Astrocyte of the spinal cord (primary cell): Measurements from ENCODE around the gene RNFT2.
A peak's percentile ranks its signal among the peaks of the same experiment; 100 is the strongest.

Source experiments
- DNase-seq: peaks from one replicate; pipeline ENCODE4 v3.0.0; 2011; ENCODE audit warnings: low read depth, low spot score
- H3K4me3 ChIP-seq: 2 replicates; pipeline ENCODE4 v1.5.1; 2011; ENCODE audit warnings: low read depth, mild to moderate bottlenecking, low read length, moderate library complexity
- in situ Hi-C: cut with HindIII; loops from 2 replicates; pipeline ENCODE4 v1.10.0; 2017; ENCODE audit warnings: low sequenced_read_pairs
- TF ChIP-seq, protein P1 (sequence below): IDR thresholded peaks from 2 replicates; pipeline ENCODE4 v1.5.1; 2012; ENCODE audit warnings: low read depth, mild to moderate bottlenecking, low read length, inconsistent platforms

The RNFT2 gene

GRCh38 chr12:116874324-116874995 is 136.3 kb downstream of the RNFT2 start:
- in situ Hi-C loops = no loop called here
- no peak for DNase-seq
- TF ChIP-seq, protein P1, sequence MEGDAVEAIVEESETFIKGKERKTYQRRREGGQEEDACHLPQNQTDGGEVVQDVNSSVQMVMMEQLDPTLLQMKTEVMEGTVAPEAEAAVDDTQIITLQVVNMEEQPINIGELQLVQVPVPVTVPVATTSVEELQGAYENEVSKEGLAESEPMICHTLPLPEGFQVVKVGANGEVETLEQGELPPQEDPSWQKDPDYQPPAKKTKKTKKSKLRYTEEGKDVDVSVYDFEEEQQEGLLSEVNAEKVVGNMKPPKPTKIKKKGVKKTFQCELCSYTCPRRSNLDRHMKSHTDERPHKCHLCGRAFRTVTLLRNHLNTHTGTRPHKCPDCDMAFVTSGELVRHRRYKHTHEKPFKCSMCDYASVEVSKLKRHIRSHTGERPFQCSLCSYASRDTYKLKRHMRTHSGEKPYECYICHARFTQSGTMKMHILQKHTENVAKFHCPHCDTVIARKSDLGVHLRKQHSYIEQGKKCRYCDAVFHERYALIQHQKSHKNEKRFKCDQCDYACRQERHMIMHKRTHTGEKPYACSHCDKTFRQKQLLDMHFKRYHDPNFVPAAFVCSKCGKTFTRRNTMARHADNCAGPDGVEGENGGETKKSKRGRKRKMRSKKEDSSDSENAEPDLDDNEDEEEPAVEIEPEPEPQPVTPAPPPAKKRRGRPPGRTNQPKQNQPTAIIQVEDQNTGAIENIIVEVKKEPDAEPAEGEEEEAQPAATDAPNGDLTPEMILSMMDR = no peak
- H3K4me3 ChIP-seq = no peak overlapping the region

- in situ Hi-C loops = no loop called here
- DNase-seq = no peak
- TF ChIP-seq, protein P1 = no peak
- no peak overlapping the region for H3K4me3 ChIP-seq
These were observed 138.2 kb downstream of the RNFT2 start for GRCh38 chr12:116876151-116876869.

GRCh38 chr12:116878567-116879508 is 140.7 kb downstream of the RNFT2 start:
- in situ Hi-C loops = no loop called here
- no peak overlapping the region for H3K4me3 ChIP-seq
- TF ChIP-seq, protein P1 = no peak
- DNase-seq = peak; percentile 20

GRCh38 chr12:116879509-116880212 is 141.5 kb downstream of the RNFT2 start:
- TF ChIP-seq, protein P1 = no peak
- no peak overlapping the region for H3K4me3 ChIP-seq
- peak; percentile 15 for DNase-seq
- in situ Hi-C loops = no loop called here

DNA sequence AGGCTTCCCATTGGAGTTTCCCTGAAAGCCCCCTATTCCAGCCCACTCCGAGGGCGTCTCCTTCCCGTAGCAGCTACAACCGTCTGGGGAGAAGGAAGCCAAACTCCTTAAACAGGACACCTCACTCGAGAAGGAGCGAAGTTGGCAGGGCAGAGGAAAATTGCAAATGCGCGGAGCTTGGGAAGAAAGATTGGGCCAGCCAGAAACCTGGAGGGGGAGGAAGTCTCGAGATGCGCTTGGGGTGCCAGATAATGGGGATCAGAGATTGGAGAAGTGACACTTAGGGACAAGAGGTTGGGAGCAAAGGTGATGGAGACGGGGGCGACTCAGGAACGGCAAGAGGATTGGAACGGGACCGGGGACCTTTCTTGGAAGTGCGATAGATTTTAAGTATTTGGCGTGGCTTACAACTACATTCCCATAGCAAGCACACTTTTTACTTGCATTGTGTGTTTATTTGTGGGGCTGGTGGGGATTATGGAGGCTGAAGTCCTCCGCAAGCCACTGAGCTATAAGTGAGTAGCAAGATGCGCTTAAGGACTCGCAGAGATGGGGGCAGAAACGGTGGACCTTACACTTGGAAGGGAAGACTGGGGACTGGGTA is 142.2 kb downstream of the RNFT2 start:
- in situ Hi-C loops = no loop called here
- H3K4me3 ChIP-seq = no peak overlapping the region
- peak; percentile 41 for DNase-seq
- TF ChIP-seq, protein P1 = no peak
